ENCODE measurements around the gene FAM13B. TPM values are rescaled to one million over a fixed set of nuclear protein-coding genes. Genes with fewer than 3 reads are reported as not detected.

Gene FAM13B
- total and polyA plus RNA-seq, 9 donors = 16.4 to 25.8 (median 20.0) TPM

DNA sequence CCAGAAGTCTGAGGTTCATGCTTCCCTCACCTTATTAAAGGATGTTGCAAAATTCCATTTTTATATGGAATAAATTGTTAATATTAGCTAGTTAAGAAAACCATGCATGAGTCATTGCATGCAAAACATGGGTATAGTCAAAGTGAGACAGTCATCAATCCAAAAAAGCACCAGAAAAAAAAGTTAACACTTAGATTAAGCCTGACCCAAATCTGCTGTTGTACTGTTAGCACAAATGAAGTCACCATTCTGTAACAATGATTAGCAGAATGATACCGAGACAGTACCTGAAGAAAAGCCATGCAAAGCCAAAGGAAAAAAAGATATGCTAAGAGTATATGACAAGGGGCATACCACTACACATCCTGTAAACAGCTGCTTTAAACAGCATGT, 94.1 kb downstream of the FAM13B start:
- no peak for DNase-seq
- H3K4me3 ChIP-seq (ENCODE audit: low read length) = no peak overlapping the region
- H3K36me3 ChIP-seq (ENCODE audit: control insufficient read depth, insufficient read depth, low read length) = peaks cover 38% of the 10 kb centered on the region
- no peaks in the 10 kb centered on the region for H3K9me3 ChIP-seq (replicated peaks; ENCODE audit: control insufficient read depth, low read depth, low read length)
- no CpG with 5 or more reads among the region's 1 CpG for WGBS (ENCODE audit: insufficient coverage)
- H3K4me1 ChIP-seq (ENCODE audit: control insufficient read depth, insufficient read depth, low read length) = no peaks in the 10 kb centered on the region
- H3K27ac ChIP-seq (ENCODE audit: low read length) = no peak overlapping the region
- H3K27me3 ChIP-seq (ENCODE audit: control insufficient read depth, insufficient read depth, low read length) = no peaks in the 10 kb centered on the region

DNA sequence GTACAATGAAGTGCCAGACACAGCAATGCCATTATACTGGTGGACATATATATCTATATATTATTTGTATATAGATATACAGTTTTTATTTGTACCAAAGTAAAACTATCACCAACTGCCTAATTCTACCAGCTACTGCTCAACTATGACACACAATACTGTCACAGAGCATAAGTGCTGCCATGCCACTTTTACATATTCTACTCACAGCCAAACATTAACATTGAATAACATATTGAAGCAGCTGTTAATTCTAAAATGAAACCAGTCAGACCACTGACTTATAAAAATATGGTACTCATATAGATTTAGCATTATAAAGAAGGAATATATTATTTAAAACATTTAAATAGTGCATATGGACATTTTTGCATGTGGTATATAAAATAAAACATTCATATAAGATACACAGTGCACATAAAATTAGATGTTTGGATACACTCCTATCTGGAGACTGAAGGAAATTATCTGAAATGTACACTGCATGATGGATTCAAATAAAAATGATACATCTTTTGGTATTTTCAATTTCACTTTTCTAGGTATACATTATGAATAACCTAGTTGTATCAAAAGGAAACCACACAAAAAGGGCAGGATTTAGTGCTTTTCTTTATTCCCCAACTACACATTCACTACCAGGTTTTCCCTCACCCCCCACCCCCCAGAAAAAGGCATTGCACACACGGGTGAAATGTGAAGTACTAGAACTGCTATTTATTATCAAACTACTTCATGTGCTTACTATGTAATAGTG, 94.7 kb downstream of the FAM13B start:
- Histone ChIP-seq H3K36me3 (ENCODE audit: control insufficient read depth, insufficient read depth, low read length) (peaks cover 35% of the 10 kb centered on the region), H3K9me3 (replicated peaks; ENCODE audit: control insufficient read depth, low read depth, low read length) (no peaks in the 10 kb centered on the region), H3K27me3 (ENCODE audit: control insufficient read depth, insufficient read depth, low read length) (no peaks in the 10 kb centered on the region), H3K4me1 (ENCODE audit: control insufficient read depth, insufficient read depth, low read length) (no peaks in the 10 kb centered on the region), H3K4me3 (ENCODE audit: low read length) (no peak overlapping the region), H3K27ac (ENCODE audit: low read length) (no peak overlapping the region)
- WGBS (ENCODE audit: insufficient coverage) = no CpG with 5 or more reads among the region's 1 CpG
- no peak for DNase-seq

DNA sequence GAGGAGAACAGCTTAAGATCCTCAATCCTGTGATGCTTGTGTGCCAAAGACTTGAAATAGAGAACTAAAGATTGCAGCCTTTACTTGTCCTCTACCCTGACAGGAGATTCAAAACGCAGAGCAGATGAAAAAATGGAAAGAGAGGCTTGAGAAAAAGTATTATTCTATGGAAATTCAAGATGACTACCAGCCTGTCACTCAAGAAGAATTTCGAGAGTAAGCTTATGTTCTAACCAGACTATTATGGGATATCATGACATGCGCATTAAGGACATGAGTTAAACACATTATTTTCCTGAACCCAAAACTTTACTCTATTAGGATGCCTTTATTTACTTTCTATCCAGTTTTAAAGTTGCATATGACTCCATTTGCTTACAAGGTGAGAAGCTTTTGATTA, 97.2 kb downstream of the FAM13B start:
- DNase-seq = no peak
- H3K4me3 ChIP-seq (ENCODE audit: low read length) = no peak overlapping the region
- H3K9me3 ChIP-seq (replicated peaks; ENCODE audit: control insufficient read depth, low read depth, low read length) = no peaks in the 10 kb centered on the region
- no peaks in the 10 kb centered on the region for H3K27me3 ChIP-seq (ENCODE audit: control insufficient read depth, insufficient read depth, low read length)
- no peaks in the 10 kb centered on the region for H3K4me1 ChIP-seq (ENCODE audit: control insufficient read depth, insufficient read depth, low read length)
- H3K36me3 ChIP-seq (ENCODE audit: control insufficient read depth, insufficient read depth, low read length) = peaks cover 21% of the 10 kb centered on the region
- WGBS (ENCODE audit: insufficient coverage) = no CpG with 5 or more reads among the region's 3 CpGs
- H3K27ac ChIP-seq (ENCODE audit: low read length) = no peak overlapping the region

DNA sequence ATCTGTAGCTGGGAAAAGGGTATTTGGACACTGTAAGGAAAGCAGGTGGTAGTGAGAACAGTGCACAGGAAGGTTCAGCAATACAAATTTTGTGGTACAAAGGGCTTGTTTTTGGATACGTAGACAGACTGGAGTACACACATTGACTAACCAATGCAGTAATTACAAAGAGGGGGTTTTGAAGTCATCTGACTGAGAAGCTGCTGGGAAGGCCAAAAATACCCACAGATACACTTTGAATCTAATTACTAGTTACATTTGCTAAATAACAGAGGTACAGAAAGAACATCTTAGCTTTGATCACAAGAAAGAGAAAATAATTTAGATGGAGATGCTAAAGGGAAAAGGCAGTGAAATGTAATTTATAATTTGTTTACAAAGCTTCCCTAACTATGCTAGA, 97.7 kb downstream of the FAM13B start:
- H3K27me3 ChIP-seq (ENCODE audit: control insufficient read depth, insufficient read depth, low read length) = no peaks in the 10 kb centered on the region
- no CpG with 5 or more reads among the region's 1 CpG for WGBS (ENCODE audit: insufficient coverage)
- H3K27ac ChIP-seq (ENCODE audit: low read length) = no peak overlapping the region

DNA sequence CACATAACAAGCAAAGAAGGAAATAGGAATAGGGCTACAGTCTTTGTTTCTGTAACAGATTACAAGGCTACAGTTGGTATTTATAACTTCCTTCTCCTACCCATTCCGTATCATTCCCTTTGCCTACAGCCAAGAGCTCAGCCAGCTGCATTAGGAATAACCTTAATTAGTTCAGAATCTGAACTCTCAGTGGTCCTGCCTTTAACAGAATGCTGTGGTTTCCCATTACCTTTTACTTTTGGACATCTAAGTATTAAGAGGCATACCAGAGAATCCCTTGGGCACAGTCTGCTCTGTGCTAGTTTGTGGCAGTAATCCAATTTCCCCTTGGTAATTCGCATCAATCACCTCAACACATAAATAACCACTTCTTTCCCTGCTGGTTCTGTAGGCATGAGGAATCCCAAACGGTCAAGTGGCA, 99.4 kb downstream of the FAM13B start:
- Histone ChIP-seq H3K36me3 (ENCODE audit: control insufficient read depth, insufficient read depth, low read length) (peaks cover 4% of the 10 kb centered on the region), H3K27ac (ENCODE audit: low read length) (no peak overlapping the region)
- peak; percentile 5 for DNase-seq

More for the DNA sequence above, 97.7 kb downstream of the FAM13B start:
- DNase-seq = no peak
- H3K36me3 ChIP-seq (ENCODE audit: control insufficient read depth, insufficient read depth, low read length) = peaks cover 18% of the 10 kb centered on the region
- H3K4me3 ChIP-seq (ENCODE audit: low read length) = no peak overlapping the region
- no peaks in the 10 kb centered on the region for H3K4me1 ChIP-seq (ENCODE audit: control insufficient read depth, insufficient read depth, low read length)
- no peaks in the 10 kb centered on the region for H3K9me3 ChIP-seq (replicated peaks; ENCODE audit: control insufficient read depth, low read depth, low read length)

DNA sequence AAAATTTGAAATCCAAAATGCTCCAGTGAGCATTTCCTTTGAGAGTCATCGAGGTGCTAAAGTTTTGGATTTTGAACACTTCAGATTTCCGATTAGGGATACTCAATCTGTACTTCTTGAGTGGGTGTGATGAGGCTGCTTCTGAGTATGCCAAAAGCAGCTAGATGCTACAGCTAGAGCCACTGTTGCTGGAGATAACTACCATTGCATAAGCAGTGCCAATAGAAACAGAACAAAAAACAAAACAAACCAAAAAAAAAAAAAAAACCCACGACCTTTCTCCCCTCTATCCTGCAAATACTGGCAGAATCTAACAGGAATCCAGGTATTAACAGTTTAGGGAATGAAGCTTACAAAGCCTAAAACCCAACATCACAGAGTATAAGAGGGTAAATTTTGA, 100.1 kb downstream of the FAM13B start:
- DNase-seq = no peak
- no CpG with 5 or more reads among the region's 3 CpGs for WGBS (ENCODE audit: insufficient coverage)
- Histone ChIP-seq H3K4me1 (ENCODE audit: control insufficient read depth, insufficient read depth, low read length) (no peaks in the 10 kb centered on the region), H3K9me3 (replicated peaks; ENCODE audit: control insufficient read depth, low read depth, low read length) (no peaks in the 10 kb centered on the region), H3K27me3 (ENCODE audit: control insufficient read depth, insufficient read depth, low read length) (no peaks in the 10 kb centered on the region), H3K4me3 (ENCODE audit: low read length) (no peak overlapping the region), H3K27ac (ENCODE audit: low read length) (no peak overlapping the region), H3K36me3 (ENCODE audit: control insufficient read depth, insufficient read depth, low read length) (peaks cover 3% of the 10 kb centered on the region)

More for the DNA sequence above, 99.4 kb downstream of the FAM13B start:
- 0% methylated on average over 1 of the region's 3 CpGs for WGBS (ENCODE audit: insufficient coverage)
- Histone ChIP-seq H3K4me1 (ENCODE audit: control insufficient read depth, insufficient read depth, low read length) (no peaks in the 10 kb centered on the region), H3K9me3 (replicated peaks; ENCODE audit: control insufficient read depth, low read depth, low read length) (no peaks in the 10 kb centered on the region), H3K27me3 (ENCODE audit: control insufficient read depth, insufficient read depth, low read length) (no peaks in the 10 kb centered on the region), H3K4me3 (ENCODE audit: low read length) (no peak overlapping the region)

DNA sequence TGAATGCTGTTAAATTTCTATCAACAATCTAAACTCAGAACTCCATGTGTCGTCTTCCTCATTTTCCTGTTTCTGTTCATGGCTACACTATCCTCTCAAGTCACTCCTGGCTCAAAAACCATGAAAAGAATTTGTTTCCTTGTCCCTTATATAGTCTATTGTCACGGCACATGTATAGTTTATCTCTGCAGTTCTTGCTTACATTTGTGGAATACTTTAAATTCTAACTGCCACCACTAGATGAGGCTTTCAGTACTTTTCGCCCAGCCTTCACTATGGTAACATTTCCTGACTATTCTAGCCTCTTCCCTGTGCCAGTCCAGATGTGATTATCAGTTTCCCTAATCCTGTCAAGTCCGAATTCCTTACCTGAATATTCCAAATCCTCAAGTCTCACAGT, 109.0 kb downstream of the FAM13B start:
- H3K9me3 ChIP-seq (replicated peaks; ENCODE audit: control insufficient read depth, low read depth, low read length) = no peaks in the 10 kb centered on the region
- H3K27me3 ChIP-seq (ENCODE audit: control insufficient read depth, insufficient read depth, low read length) = no peaks in the 10 kb centered on the region
- 65% methylated on average over 3 of the region's 4 CpGs for WGBS (ENCODE audit: insufficient coverage)
- H3K27ac ChIP-seq (ENCODE audit: low read length) = no peak overlapping the region
- peak; percentile 4 for DNase-seq
- H3K4me1 ChIP-seq (ENCODE audit: control insufficient read depth, insufficient read depth, low read length) = no peaks in the 10 kb centered on the region
- no peaks in the 10 kb centered on the region for H3K36me3 ChIP-seq (ENCODE audit: control insufficient read depth, insufficient read depth, low read length)
- H3K4me3 ChIP-seq (ENCODE audit: low read length) = no peak overlapping the region

- Histone ChIP-seq H3K27ac (ENCODE audit: low read length) (no peak overlapping the region), H3K4me1 (ENCODE audit: control insufficient read depth, insufficient read depth, low read length) (no peaks in the 10 kb centered on the region), H3K4me3 (ENCODE audit: low read length) (no peak overlapping the region), H3K36me3 (ENCODE audit: control insufficient read depth, insufficient read depth, low read length) (no peaks in the 10 kb centered on the region), H3K9me3 (replicated peaks; ENCODE audit: control insufficient read depth, low read depth, low read length) (peaks cover 4% of the 10 kb centered on the region), H3K27me3 (ENCODE audit: control insufficient read depth, insufficient read depth, low read length) (no peaks in the 10 kb centered on the region)
- DNase-seq = no peak
- WGBS (ENCODE audit: insufficient coverage) = 64% methylated on average over 1 of the region's 3 CpGs
These were observed 110.9 kb downstream of the FAM13B start for GRCh38 chr5:137921931-137922330.

DNA sequence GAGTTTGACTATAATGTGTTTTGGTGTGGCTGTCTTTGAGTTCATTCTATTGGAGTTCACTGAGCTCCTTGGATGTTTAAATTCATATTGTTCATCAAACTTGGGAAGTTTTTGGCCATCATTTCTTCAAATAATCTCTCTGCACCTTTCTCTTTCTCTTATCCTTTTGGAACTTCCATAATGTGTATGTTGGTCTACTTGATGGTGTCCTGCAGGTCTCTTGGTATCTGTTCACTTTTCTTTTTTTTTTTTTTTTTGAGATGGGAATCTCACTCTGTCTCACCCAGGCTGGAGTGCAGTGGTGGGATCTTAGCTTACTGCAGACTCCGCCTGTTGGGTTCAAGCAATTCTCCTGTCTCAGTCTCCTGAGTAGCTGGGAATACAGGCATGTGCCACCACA, 116.0 kb downstream of the FAM13B start:
- H3K27me3 ChIP-seq (ENCODE audit: control insufficient read depth, insufficient read depth, low read length) = no peaks in the 10 kb centered on the region
- H3K9me3 ChIP-seq (replicated peaks; ENCODE audit: control insufficient read depth, low read depth, low read length) = peaks cover 17% of the 10 kb centered on the region
- H3K36me3 ChIP-seq (ENCODE audit: control insufficient read depth, insufficient read depth, low read length) = no peaks in the 10 kb centered on the region
- H3K4me3 ChIP-seq (ENCODE audit: low read length) = no peak overlapping the region
- no peak overlapping the region for H3K27ac ChIP-seq (ENCODE audit: low read length)
- no CpG with 5 or more reads among the region's 1 CpG for WGBS (ENCODE audit: insufficient coverage)
- no peaks in the 10 kb centered on the region for H3K4me1 ChIP-seq (ENCODE audit: control insufficient read depth, insufficient read depth, low read length)
- no peak for DNase-seq

DNA sequence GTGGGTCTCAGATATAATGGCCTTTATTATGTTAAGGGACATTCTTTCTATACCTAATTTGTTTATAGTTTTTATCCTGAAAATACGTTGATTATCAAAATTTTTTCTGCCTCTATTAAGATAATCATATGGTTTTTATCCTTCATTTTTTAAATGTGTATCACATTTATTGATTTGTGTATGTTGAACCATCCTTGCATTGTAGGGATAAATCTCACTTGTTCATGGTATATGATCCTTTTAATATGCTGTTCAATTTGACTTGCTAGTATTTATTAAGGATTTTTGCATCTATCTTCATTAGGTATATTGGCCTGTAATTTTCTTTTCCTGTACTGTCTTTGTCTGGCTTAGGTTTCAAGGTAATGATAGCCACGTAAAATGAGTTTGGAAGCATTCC, 118.1 kb downstream of the FAM13B start:
- Histone ChIP-seq H3K4me3 (ENCODE audit: low read length) (no peak overlapping the region), H3K36me3 (ENCODE audit: control insufficient read depth, insufficient read depth, low read length) (no peaks in the 10 kb centered on the region), H3K27ac (ENCODE audit: low read length) (no peak overlapping the region), H3K9me3 (replicated peaks; ENCODE audit: control insufficient read depth, low read depth, low read length) (peaks cover 17% of the 10 kb centered on the region), H3K27me3 (ENCODE audit: control insufficient read depth, insufficient read depth, low read length) (no peaks in the 10 kb centered on the region), H3K4me1 (ENCODE audit: control insufficient read depth, insufficient read depth, low read length) (no peaks in the 10 kb centered on the region)
- no peak for DNase-seq
- no CpG with 5 or more reads among the region's 2 CpGs for WGBS (ENCODE audit: insufficient coverage)

Data from muscle of leg (tissue), 11 donors.